ENCODE results near the gene MGAT5B.

DNA sequence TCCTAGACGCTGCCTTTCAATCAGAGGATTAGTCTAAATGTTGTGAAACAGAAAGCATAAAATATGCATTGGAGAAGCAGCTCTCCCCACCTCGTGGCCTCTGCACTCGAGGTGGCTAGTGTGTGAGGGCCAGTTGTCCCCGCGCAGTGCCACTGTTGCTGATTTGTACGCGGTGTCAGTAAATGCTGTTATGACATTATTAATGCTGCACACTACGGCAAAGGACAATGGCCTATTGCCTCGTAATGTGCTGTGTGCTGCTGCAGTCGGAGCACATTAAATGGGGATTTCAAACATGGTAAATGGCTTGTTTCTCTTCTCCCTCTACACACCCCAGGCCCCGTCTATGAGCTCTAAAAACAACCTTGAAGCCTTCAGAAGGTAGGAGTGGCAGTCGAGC is 5.7 kb upstream of the MGAT5B start:
- TF ChIP-seq, protein P1, sequence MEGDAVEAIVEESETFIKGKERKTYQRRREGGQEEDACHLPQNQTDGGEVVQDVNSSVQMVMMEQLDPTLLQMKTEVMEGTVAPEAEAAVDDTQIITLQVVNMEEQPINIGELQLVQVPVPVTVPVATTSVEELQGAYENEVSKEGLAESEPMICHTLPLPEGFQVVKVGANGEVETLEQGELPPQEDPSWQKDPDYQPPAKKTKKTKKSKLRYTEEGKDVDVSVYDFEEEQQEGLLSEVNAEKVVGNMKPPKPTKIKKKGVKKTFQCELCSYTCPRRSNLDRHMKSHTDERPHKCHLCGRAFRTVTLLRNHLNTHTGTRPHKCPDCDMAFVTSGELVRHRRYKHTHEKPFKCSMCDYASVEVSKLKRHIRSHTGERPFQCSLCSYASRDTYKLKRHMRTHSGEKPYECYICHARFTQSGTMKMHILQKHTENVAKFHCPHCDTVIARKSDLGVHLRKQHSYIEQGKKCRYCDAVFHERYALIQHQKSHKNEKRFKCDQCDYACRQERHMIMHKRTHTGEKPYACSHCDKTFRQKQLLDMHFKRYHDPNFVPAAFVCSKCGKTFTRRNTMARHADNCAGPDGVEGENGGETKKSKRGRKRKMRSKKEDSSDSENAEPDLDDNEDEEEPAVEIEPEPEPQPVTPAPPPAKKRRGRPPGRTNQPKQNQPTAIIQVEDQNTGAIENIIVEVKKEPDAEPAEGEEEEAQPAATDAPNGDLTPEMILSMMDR (IDR thresholded peaks at IDR 0.05): no peak
- no peak for TF ChIP-seq POLR2AphosphoS5 (IDR thresholded peaks at IDR 0.05)
- TF ChIP-seq POLR2A (IDR thresholded peaks at IDR 0.05): no peak
- TF ChIP-seq EP300 (IDR thresholded peaks at IDR 0.05): no peak

Data from sigmoid colon (tissue), 4 donors.